Chondrocyte (in vitro differentiated cells): ENCODE measurements around the gene PTPRG. TPM values are rescaled to one million over a fixed set of nuclear protein-coding genes. Genes with fewer than 3 reads are reported as not detected.
A peak's percentile ranks its signal among the peaks of the same experiment; 100 is the strongest.

Source experiments
- DNase-seq: peaks from one replicate; pipeline ENCODE4 v3.0.0; 2021; ENCODE audit warnings: mixed read lengths, low spot score
- H3K27ac Mint-ChIP-seq: one replicate; pipeline ENCODE4 v1.8.0; 2021; ENCODE audit warnings: mild to moderate bottlenecking, moderate library complexity, mixed read lengths; ENCODE audit not compliant: unreplicated experiment
- H3K27me3 Mint-ChIP-seq: 2 replicates; pipeline ENCODE4 v1.8.0; 2021; ENCODE audit warnings: low read depth, mixed read lengths
- H3K36me3 Mint-ChIP-seq: 2 replicates; pipeline ENCODE4 v1.8.0; 2021; ENCODE audit warnings: low read depth, mixed read lengths
- H3K4me1 Mint-ChIP-seq: 2 replicates; pipeline ENCODE4 v1.8.0; 2021; ENCODE audit warnings: low read depth, mild to moderate bottlenecking, mixed read lengths
- H3K4me3 Mint-ChIP-seq: one replicate; pipeline ENCODE4 v1.8.0; 2021; ENCODE audit warnings: mild to moderate bottlenecking, moderate library complexity, mixed read lengths; ENCODE audit not compliant: unreplicated experiment
- H3K9me3 Mint-ChIP-seq: 2 replicates; pipeline ENCODE4 v1.8.0; 2021; ENCODE audit warnings: low read depth, mixed read lengths
- CTCF ChIP-seq: fragments of 200-600 bp; sonication (generic); IDR thresholded peaks from 2 replicates; pipeline ENCODE4 v1.5.0; 2021; ENCODE audit warnings: antibody characterized with exemption, mild to moderate bottlenecking, moderate library complexity
- total RNA-seq: library from RNA; stranded (reverse); gene quantifications from 3 replicates; pipeline ENCODE4 v1.2.1, GENCODE V29; 2021

Gene PTPRG
- total RNA-seq, 1 donor from 2014 or later = 45.5 TPM

DNA sequence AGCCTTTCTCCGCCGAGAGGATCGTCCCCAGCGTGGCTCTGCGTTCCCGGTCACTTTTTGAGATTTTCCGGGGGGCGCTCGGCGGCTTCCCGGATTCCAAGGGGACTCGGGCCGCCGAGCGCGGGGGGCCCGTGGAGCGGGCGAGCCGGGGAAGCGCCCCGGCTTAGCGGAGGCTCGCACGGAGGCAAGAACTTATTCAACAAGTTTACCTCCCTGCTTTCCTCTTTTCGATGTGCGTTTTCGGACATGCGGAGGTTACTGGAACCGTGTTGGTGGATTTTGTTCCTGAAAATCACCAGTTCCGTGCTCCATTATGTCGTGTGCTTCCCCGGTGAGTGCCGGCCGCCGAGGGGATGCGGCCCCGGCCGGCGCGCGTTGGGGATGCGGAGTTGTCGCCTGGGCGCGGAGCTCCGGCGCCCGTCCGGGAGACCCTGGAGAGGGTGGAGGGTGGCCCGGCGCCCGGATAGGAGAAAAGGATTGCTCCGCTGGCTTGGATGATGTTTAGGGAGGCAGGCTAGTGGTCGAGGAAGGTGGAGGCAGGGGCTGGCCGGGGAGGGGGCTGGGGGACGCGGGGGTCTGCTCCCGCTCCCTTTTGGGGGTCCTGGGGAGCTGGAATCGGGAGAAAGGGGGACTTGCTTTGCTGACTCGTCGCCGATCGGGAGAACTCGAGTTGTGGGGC is 810 bp downstream of the PTPRG start:
- Mint-ChIP-seq H3K27ac (peak overlapping the region; percentile 87), H3K9me3 (peaks cover 8% of the 10 kb centered on the region), H3K27me3 (peaks cover 2% of the 10 kb centered on the region), H3K36me3 (peaks cover 2% of the 10 kb centered on the region), H3K4me3 (peak overlapping the region; percentile 97), H3K4me1 (peaks cover 35% of the 10 kb centered on the region)
- no peak for TF ChIP-seq CTCF
- no peak for DNase-seq

DNA sequence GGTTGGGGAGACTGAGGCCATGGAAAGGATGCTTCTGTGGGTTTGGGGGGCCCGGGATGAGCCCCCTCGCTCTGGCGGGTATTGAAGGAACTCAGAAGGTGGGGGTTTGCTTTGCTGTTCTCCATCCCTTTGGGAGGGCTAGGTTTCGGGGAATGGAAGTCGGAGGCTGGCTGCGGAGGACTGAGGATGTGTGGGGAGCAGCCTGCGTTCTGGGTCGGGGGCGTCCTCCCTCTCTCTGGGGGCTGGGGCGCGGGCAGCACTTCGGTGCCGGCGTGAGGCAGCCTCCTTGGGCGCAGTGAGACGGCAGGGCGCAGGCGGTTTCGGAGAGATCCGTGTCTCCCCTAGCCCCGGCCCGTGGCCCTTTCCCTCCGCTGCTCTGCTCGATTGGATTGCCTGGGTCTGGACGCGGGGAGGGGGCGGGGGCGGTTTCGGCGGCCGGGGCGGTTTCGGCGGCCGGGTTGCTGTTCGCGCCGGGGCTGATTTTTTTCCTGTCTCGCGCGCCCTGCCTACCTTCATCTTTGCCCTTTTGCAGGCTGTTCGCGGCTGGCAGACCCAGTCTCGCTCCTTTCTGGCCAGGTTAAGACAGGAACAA is 1.4 kb downstream of the PTPRG start:
- Mint-ChIP-seq H3K4me1 (peaks cover 35% of the 10 kb centered on the region), H3K27me3 (peaks cover 2% of the 10 kb centered on the region), H3K4me3 (peak overlapping the region; percentile 97), H3K9me3 (peaks cover 8% of the 10 kb centered on the region), H3K36me3 (peaks cover 2% of the 10 kb centered on the region), H3K27ac (peak overlapping the region; percentile 87)
- TF ChIP-seq CTCF = no peak
- DNase-seq = no peak

- Mint-ChIP-seq H3K9me3 (peaks cover 3% of the 10 kb centered on the region), H3K4me1 (peaks cover 35% of the 10 kb centered on the region), H3K27ac (peak overlapping the region; percentile 33), H3K27me3 (peaks cover under 1% of the 10 kb centered on the region), H3K4me3 (peak overlapping the region; percentile 97), H3K36me3 (peaks cover under 1% of the 10 kb centered on the region)
- TF ChIP-seq CTCF = no peak
- no peak for DNase-seq
Observed at GRCh38 chr3:61563313-61564271, 2.2 kb downstream of the PTPRG start.

DNA sequence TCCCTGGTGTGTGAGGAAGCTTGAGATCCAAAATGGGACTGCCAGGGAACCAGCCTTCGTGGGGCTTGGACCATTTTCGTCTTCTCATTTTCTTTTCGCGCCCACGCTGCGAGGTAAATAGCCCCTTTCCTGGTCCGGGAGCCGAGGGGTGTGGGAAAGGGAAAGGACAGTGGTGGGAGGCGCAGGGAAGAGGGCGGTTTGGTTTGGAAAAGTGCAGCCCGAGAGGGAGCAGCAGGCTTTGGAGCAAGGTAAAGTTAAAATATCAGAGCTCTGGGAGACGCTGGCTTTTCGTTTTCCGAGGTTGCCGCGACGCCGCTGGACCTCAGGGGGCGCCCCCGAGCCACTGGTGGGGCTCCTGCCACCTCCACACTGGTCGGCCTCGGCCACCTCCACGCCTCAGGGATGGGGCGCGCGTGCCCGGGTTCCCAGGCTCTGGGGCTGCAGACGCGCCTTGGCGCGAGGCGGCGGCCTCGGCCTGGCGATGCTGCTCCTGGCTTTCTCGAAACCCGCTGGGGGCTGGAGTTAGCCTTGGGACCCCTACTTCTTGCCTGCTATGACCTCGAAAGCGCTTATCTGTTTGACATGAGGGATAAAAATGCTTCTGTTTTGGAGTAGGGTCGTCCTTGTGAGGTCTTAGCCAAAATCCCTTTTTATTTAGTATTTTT is 3.2 kb downstream of the PTPRG start:
- Mint-ChIP-seq H3K27me3 (no peaks in the 10 kb centered on the region), H3K36me3 (no peaks in the 10 kb centered on the region), H3K4me1 (peaks cover 32% of the 10 kb centered on the region), H3K4me3 (peak overlapping the region; percentile 97), H3K27ac (peak overlapping the region; percentile 33), H3K9me3 (no peaks in the 10 kb centered on the region)
- peak; percentile 94 for DNase-seq
- peak; percentile 91 for TF ChIP-seq CTCF
